Neural cell (in vitro differentiated cells): Measurements from ENCODE around the gene PFKFB3. TPM values are rescaled to one million over a fixed set of nuclear protein-coding genes. Genes with fewer than 3 reads are reported as not detected.
"Not testable (repeated sequence)": the region's sequence is repeated elsewhere in the genome, so short reads cannot be mapped to it uniquely, and the experiment has no call there.

Source experiments
- H2AFZ ChIP-seq: fragments of 200-600, 300-800 bp; sonication (generic), shearing (Covaris generic); 2 replicates; pipeline ENCODE4 v1.6.0; 2014; ENCODE audit warnings: low read depth, mild to moderate bottlenecking, antibody characterized with exemption, low read length, moderate library complexity
- H3F3A ChIP-seq: fragments of 200-600 bp; shearing (Covaris generic); 2 replicates; pipeline ENCODE4 v1.6.1; 2016; ENCODE audit warnings: mild to moderate bottlenecking, moderate library complexity, mixed read lengths, antibody characterized with exemption, low read length; ENCODE audit not compliant: insufficient read depth, poor library complexity, severe bottlenecking
- H3K27ac ChIP-seq: fragments of 200-600, 300-800 bp; sonication (generic), shearing (Covaris generic); 2 replicates; pipeline ENCODE4 v1.5.1; 2014; ENCODE audit warnings: mild to moderate bottlenecking, low read length, moderate library complexity
- H3K27me3 ChIP-seq: fragments of 300-800, 200-600 bp; sonication (generic), shearing (Covaris generic); 2 replicates; pipeline ENCODE4 v1.6.0; 2014; ENCODE audit warnings: mild to moderate bottlenecking, low read depth, low read length, moderate library complexity; ENCODE audit not compliant: insufficient read depth
- H3K36me3 ChIP-seq: fragments of 300-800, 200-600 bp; sonication (generic), shearing (Covaris generic); 2 replicates; pipeline ENCODE4 v1.5.1; 2014; ENCODE audit warnings: mild to moderate bottlenecking, antibody characterized with exemption, low read length, moderate library complexity; ENCODE audit not compliant: insufficient read depth
- H3K4me2 ChIP-seq: fragments of 300-800, 200-600 bp; sonication (generic), shearing (Covaris generic); 2 replicates; pipeline ENCODE4 v1.6.0; 2014; ENCODE audit warnings: mild to moderate bottlenecking, low read length
- H3K4me3 ChIP-seq: fragments of 300-800, 200-600 bp; sonication (generic), shearing (Covaris generic); 2 replicates; pipeline ENCODE4 v1.5.1; 2014; ENCODE audit warnings: mild to moderate bottlenecking, low read length, moderate library complexity
- H3K79me2 ChIP-seq: fragments of 200-600 bp; shearing (Covaris generic); replicated peaks from 2 replicates; pipeline ENCODE4 v1.6.0; 2014; ENCODE audit warnings: mild to moderate bottlenecking, low read length, moderate library complexity; ENCODE audit not compliant: insufficient read depth
- H3K9ac ChIP-seq: fragments of 300-800, 200-600 bp; sonication (generic), shearing (Covaris generic); 2 replicates; pipeline ENCODE4 v1.6.1; 2016; ENCODE audit warnings: mild to moderate bottlenecking, low read length, mixed read lengths
- H3K9me2 ChIP-seq: fragments of 200-600 bp; shearing (Covaris generic); 2 replicates; pipeline ENCODE4 v1.6.1; 2016; ENCODE audit warnings: mild to moderate bottlenecking, low read length, mixed read lengths; ENCODE audit not compliant: insufficient read depth
- H3K9me3 ChIP-seq: fragments of 200-600, 300-800 bp; sonication (generic), shearing (Covaris generic); 2 replicates; pipeline ENCODE4 v1.6.1; 2016; ENCODE audit warnings: mild to moderate bottlenecking, mixed run types, low read length, moderate library complexity, mixed read lengths
- H4K20me1 ChIP-seq: fragments of 200-600 bp; shearing (Covaris generic); 2 replicates; pipeline ENCODE4 v1.6.1; 2016; ENCODE audit warnings: mild to moderate bottlenecking, mixed run types; ENCODE audit not compliant: insufficient read depth
- EP300 ChIP-seq: fragments of 450-650 bp; conservative IDR thresholded peaks from 2 replicates; pipeline ENCODE4 v1.6.1; 2014; ENCODE audit warnings: antibody characterized with exemption, mild to moderate bottlenecking, moderate library complexity; ENCODE audit not compliant: poor library complexity, severe bottlenecking
- EZH2 ChIP-seq: fragments of 200-600, 300-800 bp; shearing (Covaris generic), sonication (generic); IDR thresholded peaks from 2 replicates; pipeline ENCODE4 v1.6.1; 2014; ENCODE audit warnings: antibody characterized with exemption, low read length, borderline replicate concordance, mild to moderate bottlenecking; ENCODE audit not compliant: insufficient read depth, poor library complexity, severe bottlenecking
- MXI1 ChIP-seq: fragments of 450-650 bp; conservative IDR thresholded peaks from 2 replicates; pipeline ENCODE4 v1.6.1; 2014; ENCODE audit warnings: antibody characterized with exemption, mild to moderate bottlenecking; ENCODE audit not compliant: poor library complexity, severe bottlenecking
- POLR2AphosphoS5 ChIP-seq: IDR thresholded peaks from 2 replicates; pipeline ENCODE4 v1.6.1; 2012
- RAD21 ChIP-seq: fragments of 450-650 bp; conservative IDR thresholded peaks from 2 replicates; pipeline ENCODE4 v1.6.1; 2014; ENCODE audit warnings: antibody characterized with exemption, mild to moderate bottlenecking, moderate library complexity
- SMC3 ChIP-seq: fragments of 450-650 bp; conservative IDR thresholded peaks from 2 replicates; pipeline ENCODE4 v1.6.1; 2014; ENCODE audit warnings: antibody characterized with exemption, mild to moderate bottlenecking, moderate library complexity; ENCODE audit not compliant: poor library complexity
- TAF1 ChIP-seq: IDR thresholded peaks from 2 replicates; pipeline ENCODE4 v1.6.1; 2012; ENCODE audit warnings: low read depth
- polyA plus RNA-seq: library from polyadenylated mRNA; depleted of rRNA; stranded (reverse); fragments of >200 nt; gene quantifications from 2 replicates; pipeline ENCODE4 v1.2.3, GENCODE V29; 2014
- TF ChIP-seq, protein P1 (sequence below): IDR thresholded peaks from 2 replicates; pipeline ENCODE4 v1.6.1; 2012; ENCODE audit warnings: borderline replicate concordance
- TF ChIP-seq, protein P2 (sequence below): fragments of 450-650 bp; IDR thresholded peaks from 2 replicates; pipeline ENCODE4 v1.5.1; 2014; ENCODE audit warnings: antibody characterized with exemption, mild to moderate bottlenecking, moderate library complexity; ENCODE audit not compliant: poor library complexity, severe bottlenecking

PFKFB3 gene
- polyA plus RNA-seq, 1 donor from 2014 or later, result 33.4 TPM

DNA sequence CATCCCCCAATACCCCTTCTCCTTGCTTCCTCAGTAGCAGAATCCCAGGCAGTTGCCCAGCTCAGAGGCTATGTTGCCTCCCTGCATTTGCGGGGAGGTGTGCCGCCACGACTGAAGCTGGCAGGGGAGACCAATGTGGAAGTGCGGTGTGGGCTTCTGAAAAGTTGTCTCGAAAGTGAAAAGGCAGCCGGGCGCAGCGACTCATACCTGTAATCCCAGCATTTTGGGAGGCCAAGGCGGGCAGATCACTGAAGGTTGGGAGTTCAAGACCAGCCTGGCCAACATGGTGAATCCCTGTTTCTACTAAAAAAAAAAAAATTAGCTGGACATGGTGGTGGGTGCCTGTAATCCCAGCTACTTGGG lies 15.9 kb upstream of the PFKFB3 start:
- Histone ChIP-seq H3K9me2 (no peaks in the 10 kb centered on the region), H3K4me2 (no peak overlapping the region), H3K27ac (no peak overlapping the region), H3F3A (no peaks in the 10 kb centered on the region), H4K20me1 (no peaks in the 10 kb centered on the region), H3K79me2 (no peaks in the 10 kb centered on the region), H2AFZ (no peak overlapping the region), H3K27me3 (no peaks in the 10 kb centered on the region), H3K9ac (no peak overlapping the region), H3K36me3 (no peaks in the 10 kb centered on the region), H3K4me3 (no peak overlapping the region), H3K9me3 (no peaks in the 10 kb centered on the region)
- TF ChIP-seq RAD21, result no peak
- no peak for TF ChIP-seq SMC3
- TF ChIP-seq EP300, result no peak
- TF ChIP-seq EZH2, result no peak
- TF ChIP-seq, protein P1, sequence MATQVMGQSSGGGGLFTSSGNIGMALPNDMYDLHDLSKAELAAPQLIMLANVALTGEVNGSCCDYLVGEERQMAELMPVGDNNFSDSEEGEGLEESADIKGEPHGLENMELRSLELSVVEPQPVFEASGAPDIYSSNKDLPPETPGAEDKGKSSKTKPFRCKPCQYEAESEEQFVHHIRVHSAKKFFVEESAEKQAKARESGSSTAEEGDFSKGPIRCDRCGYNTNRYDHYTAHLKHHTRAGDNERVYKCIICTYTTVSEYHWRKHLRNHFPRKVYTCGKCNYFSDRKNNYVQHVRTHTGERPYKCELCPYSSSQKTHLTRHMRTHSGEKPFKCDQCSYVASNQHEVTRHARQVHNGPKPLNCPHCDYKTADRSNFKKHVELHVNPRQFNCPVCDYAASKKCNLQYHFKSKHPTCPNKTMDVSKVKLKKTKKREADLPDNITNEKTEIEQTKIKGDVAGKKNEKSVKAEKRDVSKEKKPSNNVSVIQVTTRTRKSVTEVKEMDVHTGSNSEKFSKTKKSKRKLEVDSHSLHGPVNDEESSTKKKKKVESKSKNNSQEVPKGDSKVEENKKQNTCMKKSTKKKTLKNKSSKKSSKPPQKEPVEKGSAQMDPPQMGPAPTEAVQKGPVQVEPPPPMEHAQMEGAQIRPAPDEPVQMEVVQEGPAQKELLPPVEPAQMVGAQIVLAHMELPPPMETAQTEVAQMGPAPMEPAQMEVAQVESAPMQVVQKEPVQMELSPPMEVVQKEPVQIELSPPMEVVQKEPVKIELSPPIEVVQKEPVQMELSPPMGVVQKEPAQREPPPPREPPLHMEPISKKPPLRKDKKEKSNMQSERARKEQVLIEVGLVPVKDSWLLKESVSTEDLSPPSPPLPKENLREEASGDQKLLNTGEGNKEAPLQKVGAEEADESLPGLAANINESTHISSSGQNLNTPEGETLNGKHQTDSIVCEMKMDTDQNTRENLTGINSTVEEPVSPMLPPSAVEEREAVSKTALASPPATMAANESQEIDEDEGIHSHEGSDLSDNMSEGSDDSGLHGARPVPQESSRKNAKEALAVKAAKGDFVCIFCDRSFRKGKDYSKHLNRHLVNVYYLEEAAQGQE, result no peak
- no peak for TF ChIP-seq POLR2AphosphoS5
- no peak for TF ChIP-seq TAF1
- TF ChIP-seq MXI1, result no peak
- TF ChIP-seq, protein P2, sequence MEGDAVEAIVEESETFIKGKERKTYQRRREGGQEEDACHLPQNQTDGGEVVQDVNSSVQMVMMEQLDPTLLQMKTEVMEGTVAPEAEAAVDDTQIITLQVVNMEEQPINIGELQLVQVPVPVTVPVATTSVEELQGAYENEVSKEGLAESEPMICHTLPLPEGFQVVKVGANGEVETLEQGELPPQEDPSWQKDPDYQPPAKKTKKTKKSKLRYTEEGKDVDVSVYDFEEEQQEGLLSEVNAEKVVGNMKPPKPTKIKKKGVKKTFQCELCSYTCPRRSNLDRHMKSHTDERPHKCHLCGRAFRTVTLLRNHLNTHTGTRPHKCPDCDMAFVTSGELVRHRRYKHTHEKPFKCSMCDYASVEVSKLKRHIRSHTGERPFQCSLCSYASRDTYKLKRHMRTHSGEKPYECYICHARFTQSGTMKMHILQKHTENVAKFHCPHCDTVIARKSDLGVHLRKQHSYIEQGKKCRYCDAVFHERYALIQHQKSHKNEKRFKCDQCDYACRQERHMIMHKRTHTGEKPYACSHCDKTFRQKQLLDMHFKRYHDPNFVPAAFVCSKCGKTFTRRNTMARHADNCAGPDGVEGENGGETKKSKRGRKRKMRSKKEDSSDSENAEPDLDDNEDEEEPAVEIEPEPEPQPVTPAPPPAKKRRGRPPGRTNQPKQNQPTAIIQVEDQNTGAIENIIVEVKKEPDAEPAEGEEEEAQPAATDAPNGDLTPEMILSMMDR, result no peak

GRCh38 chr10:6187278-6187677 lies 15.5 kb upstream of the PFKFB3 start:
- Histone ChIP-seq H3K27ac (no peak overlapping the region), H2AFZ (no peak overlapping the region), H3K27me3 (no peaks in the 10 kb centered on the region), H3K4me2 (no peak overlapping the region), H4K20me1 (no peaks in the 10 kb centered on the region), H3K9me2 (no peaks in the 10 kb centered on the region), H3K36me3 (no peaks in the 10 kb centered on the region), H3K9me3 (no peaks in the 10 kb centered on the region), H3K4me3 (no peak overlapping the region), H3K79me2 (no peaks in the 10 kb centered on the region), H3F3A (no peaks in the 10 kb centered on the region), H3K9ac (no peak overlapping the region)
- TF ChIP-seq, protein P2, result no peak
- TF ChIP-seq EZH2, result no peak
- TF ChIP-seq RAD21, result no peak
- TF ChIP-seq TAF1, result no peak
- no peak for TF ChIP-seq MXI1
- TF ChIP-seq POLR2AphosphoS5, result no peak
- TF ChIP-seq, protein P1, result no peak
- TF ChIP-seq SMC3, result no peak
- TF ChIP-seq EP300, result no peak

DNA sequence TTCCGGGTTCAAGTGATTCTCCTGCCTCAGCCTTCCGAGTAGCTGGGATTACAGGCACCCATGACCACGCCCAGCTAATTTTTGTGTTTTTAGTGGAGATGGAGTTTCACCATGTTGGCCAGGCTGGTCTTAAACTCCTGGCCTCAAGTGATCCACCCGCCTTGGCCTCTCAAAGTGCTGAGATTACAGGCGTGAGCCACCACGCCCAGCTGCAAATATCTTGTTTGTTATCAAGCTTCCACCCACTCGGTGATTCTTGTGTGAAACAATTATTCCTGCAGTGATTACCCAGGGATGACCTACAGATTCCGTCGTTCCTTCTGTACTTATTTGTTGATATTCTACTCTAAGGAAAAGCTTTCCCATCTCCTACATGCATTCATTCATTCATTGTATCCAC lies 12.7 kb upstream of the PFKFB3 start:
- not testable (repeated sequence) for H4K20me1 ChIP-seq, H3K9me3 ChIP-seq, H3K79me2 ChIP-seq, H3K9ac ChIP-seq, H3K27me3 ChIP-seq, H3K9me2 ChIP-seq, H3F3A ChIP-seq, H3K4me3 ChIP-seq, H3K36me3 ChIP-seq, H3K4me2 ChIP-seq, H2AFZ ChIP-seq, H3K27ac ChIP-seq
